C4-2B (cell line): ENCODE measurements around the gene NDE1.

ENCODE experiments used
- ZFX ChIP-seq: fragments of 450-650 bp; IDR thresholded peaks from 2 replicates; pipeline ENCODE4 v1.6.1; 2017
- TF ChIP-seq, protein P1 (sequence below): fragments of 450-650 bp; conservative IDR thresholded peaks from 2 replicates; pipeline ENCODE4 v1.5.1; 2017; ENCODE audit warnings: mild to moderate bottlenecking

DNA sequence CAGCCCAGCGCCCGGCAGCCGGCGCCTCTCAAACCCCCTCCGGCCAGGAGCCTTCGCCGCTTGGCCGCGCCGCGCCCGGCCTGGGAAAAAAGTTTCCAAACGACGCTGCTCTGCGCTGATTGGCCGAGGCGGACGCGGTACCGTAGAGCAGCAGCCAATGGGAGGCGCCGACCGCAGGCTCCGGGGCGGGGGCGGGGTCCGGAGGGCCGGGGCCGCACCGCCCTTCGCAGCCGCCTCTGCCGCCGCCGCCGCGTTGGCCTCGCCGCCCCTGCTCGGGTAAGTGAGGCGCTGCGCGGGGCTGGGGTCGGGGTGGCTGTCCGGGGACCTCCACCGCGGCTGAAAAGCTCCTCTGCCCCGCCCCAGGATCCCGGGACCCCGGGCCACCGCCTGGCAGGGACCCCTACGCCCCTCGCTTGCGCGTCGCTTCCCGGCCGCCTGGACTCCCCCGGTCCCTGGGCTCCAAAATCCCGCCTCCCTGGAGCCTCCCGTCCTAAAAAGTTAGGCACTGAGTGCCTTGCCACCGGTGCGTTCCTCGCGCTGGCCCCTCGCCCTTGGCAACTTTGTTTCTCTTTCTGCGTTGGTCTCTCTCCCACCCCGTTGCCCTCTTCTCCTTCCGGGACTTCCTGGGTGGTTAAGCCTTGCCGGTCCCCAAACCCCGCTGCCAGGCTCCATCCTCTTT, at the start of gene NDE1:
- TF ChIP-seq, protein P1, sequence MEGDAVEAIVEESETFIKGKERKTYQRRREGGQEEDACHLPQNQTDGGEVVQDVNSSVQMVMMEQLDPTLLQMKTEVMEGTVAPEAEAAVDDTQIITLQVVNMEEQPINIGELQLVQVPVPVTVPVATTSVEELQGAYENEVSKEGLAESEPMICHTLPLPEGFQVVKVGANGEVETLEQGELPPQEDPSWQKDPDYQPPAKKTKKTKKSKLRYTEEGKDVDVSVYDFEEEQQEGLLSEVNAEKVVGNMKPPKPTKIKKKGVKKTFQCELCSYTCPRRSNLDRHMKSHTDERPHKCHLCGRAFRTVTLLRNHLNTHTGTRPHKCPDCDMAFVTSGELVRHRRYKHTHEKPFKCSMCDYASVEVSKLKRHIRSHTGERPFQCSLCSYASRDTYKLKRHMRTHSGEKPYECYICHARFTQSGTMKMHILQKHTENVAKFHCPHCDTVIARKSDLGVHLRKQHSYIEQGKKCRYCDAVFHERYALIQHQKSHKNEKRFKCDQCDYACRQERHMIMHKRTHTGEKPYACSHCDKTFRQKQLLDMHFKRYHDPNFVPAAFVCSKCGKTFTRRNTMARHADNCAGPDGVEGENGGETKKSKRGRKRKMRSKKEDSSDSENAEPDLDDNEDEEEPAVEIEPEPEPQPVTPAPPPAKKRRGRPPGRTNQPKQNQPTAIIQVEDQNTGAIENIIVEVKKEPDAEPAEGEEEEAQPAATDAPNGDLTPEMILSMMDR: no peak
- no peak; the same call in 1 of the 2 replicates for TF ChIP-seq ZFX
